ENCODE measurements around the gene DOK3. TPM values are rescaled to one million over a fixed set of nuclear protein-coding genes. Genes with fewer than 3 reads are reported as not detected.

DOK3 gene
- total RNA-seq, 6 donors from 2014 or later = 17.4 to 113 (median 75.9) TPM

GRCh38 chr5:177452688-177453638, 56.7 kb downstream of the DOK3 start:
- Histone ChIP-seq H3K27ac (no peak overlapping the region), H3K4me1 (peaks cover 28 to 45% (median 33%) of the 10 kb centered on the region in 4 donors), H3K27me3 (peaks cover 0 to 11% (median 2%) of the 10 kb centered on the region in 4 donors), H3K4me3 (no peak overlapping the region), H3K36me3 (peaks cover 0 to 3% (median under 1%) of the 10 kb centered on the region in 4 donors), H3K9me3 (no peaks in the 10 kb centered on the region)
- WGBS, 2 donors = 76 to 81% methylated on average over 11 to 17 of the region's 17 CpGs
- TF ChIP-seq CTCF (IDR thresholded peaks at IDR 0.05) (no peak), POLR2A (IDR thresholded peaks at IDR 0.05) (no peak)
- DNase-seq (no peak), ATAC-seq (ENCODE audit: low FRiP score in 2 of 2) (no peak)

Other genes starting within 250 kb of the DOK3 start
- gene RAB24, start 206.1 kb downstream of the DOK3 start, total RNA-seq = 10 to 100 TPM; 26.8 to 92.2 (median 50.3) TPM
- 100 to 1,000 TPM in 2 of 6 donors, 10 to 100 TPM in 4; 45.1 to 132 (median 86.8) TPM for gene PRELID1, start 206.0 kb downstream of the DOK3 start, total RNA-seq
- gene MXD3, start 197.9 kb downstream of the DOK3 start, total RNA-seq = 10 to 100 TPM in 4 of 6 donors, 1 to 10 TPM in 2; 8.8 to 29.5 (median 13.6) TPM
- 100 to 1,000 TPM; 134 to 263 (median 177) TPM for gene LMAN2, start 158.2 kb downstream of the DOK3 start, total RNA-seq
- 10 to 100 TPM; 11.9 to 39.1 (median 26.6) TPM for gene RGS14, start 151.9 kb downstream of the DOK3 start, total RNA-seq
- gene SLC34A1, start 125.4 kb downstream of the DOK3 start, total RNA-seq = not detected
- gene PFN3, start 109.2 kb downstream of the DOK3 start, total RNA-seq = not detected
- 1 to 10 TPM in 4 of 6 donors, under 1 TPM in 1, not detected in 1; 0.91 to 7.8 (median 2.1) TPM for gene F12, start 100.3 kb downstream of the DOK3 start, total RNA-seq
- gene GRK6, start 83.2 kb downstream of the DOK3 start, total RNA-seq = 10 to 100 TPM; 26.8 to 85.9 (median 56.6) TPM
- 1 to 10 TPM; 1.6 to 9.2 (median 3.4) TPM for gene PRR7, start 63.0 kb downstream of the DOK3 start, total RNA-seq
- 10 to 100 TPM; 17.0 to 55.6 (median 30.1) TPM for gene DBN1, start 36.2 kb downstream of the DOK3 start, total RNA-seq
- gene PDLIM7, start 12.2 kb downstream of the DOK3 start, total RNA-seq = 100 to 1,000 TPM in 1 of 6 donors, 10 to 100 TPM in 5; 32.0 to 142 (median 75.8) TPM
- 100 to 1,000 TPM in 2 of 6 donors, 10 to 100 TPM in 4; 82.0 to 150 (median 91.9) TPM for gene DDX41, start 7.1 kb upstream of the DOK3 start, total RNA-seq
- 100 to 1,000 TPM in 2 of 6 donors, 10 to 100 TPM in 4; 45.1 to 421 (median 91.4) TPM for gene FAM193B, start 44.7 kb upstream of the DOK3 start, total RNA-seq
- 100 to 1,000 TPM in 3 of 6 donors, 10 to 100 TPM in 3; 28.3 to 187 (median 110) TPM for gene TMED9, start 82.4 kb upstream of the DOK3 start, total RNA-seq
- gene B4GALT7, start 90.3 kb upstream of the DOK3 start, total RNA-seq = 10 to 100 TPM; 17.2 to 30.4 (median 23.0) TPM

Measured in upper lobe of left lung (tissue), 6 donors.